Measurements from ENCODE around the gene PAQR3.
"Not testable (repeated sequence)": the region's sequence is repeated elsewhere in the genome, so short reads cannot be mapped to it uniquely, and the experiment has no call there.

GRCh38 chr4:78908974-78909373, 30.3 kb downstream of the PAQR3 start:
- TF ChIP-seq POLR2AphosphoS5, CTCF (IDR thresholded peaks at IDR 0.05): not testable (repeated sequence)
